ENCODE results near the gene BRD7.
A peak's percentile ranks its signal among the peaks of the same experiment; 100 is the strongest.

The BRD7 gene

GRCh38 chr16:50398336-50398735, 29.5 kb upstream of the BRD7 start:
- Histone ChIP-seq H2AFZ (ENCODE audit: low read depth, low read length) (no peak overlapping the region), H3K4me3 (ENCODE audit: low read length) (no peak overlapping the region), H4K20me1 (ENCODE audit: insufficient read depth, low read length) (no peaks in the 10 kb centered on the region), H3K36me3 (replicated peaks; ENCODE audit: low read depth, low read length) (no peaks in the 10 kb centered on the region), H3K27ac (ENCODE audit: low read length) (no peak overlapping the region), H3K4me2 (ENCODE audit: low read length) (no peak overlapping the region), H3K79me2 (ENCODE audit: low read length) (no peaks in the 10 kb centered on the region), H3K27me3 (ENCODE audit: low read depth, low read length) (no peaks in the 10 kb centered on the region), H3K9me3 (ENCODE audit: insufficient read depth, low read length) (no peaks in the 10 kb centered on the region), H3K4me1 (ENCODE audit: low read length) (peaks cover 10% of the 10 kb centered on the region), H3K9ac (ENCODE audit: low read length) (no peak overlapping the region)
- no peak for TF ChIP-seq EZH2phosphoT487 (IDR thresholded peaks at IDR 0.05; ENCODE audit: low read depth)
- TF ChIP-seq, protein P1, sequence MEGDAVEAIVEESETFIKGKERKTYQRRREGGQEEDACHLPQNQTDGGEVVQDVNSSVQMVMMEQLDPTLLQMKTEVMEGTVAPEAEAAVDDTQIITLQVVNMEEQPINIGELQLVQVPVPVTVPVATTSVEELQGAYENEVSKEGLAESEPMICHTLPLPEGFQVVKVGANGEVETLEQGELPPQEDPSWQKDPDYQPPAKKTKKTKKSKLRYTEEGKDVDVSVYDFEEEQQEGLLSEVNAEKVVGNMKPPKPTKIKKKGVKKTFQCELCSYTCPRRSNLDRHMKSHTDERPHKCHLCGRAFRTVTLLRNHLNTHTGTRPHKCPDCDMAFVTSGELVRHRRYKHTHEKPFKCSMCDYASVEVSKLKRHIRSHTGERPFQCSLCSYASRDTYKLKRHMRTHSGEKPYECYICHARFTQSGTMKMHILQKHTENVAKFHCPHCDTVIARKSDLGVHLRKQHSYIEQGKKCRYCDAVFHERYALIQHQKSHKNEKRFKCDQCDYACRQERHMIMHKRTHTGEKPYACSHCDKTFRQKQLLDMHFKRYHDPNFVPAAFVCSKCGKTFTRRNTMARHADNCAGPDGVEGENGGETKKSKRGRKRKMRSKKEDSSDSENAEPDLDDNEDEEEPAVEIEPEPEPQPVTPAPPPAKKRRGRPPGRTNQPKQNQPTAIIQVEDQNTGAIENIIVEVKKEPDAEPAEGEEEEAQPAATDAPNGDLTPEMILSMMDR (IDR thresholded peaks at IDR 0.05; ENCODE audit: low read depth, low read length), result no peak

- Histone ChIP-seq H3K27ac (ENCODE audit: low read length) (no peak overlapping the region), H3K4me3 (ENCODE audit: low read length) (no peak overlapping the region), H4K20me1 (ENCODE audit: insufficient read depth, low read length) (no peaks in the 10 kb centered on the region), H3K36me3 (replicated peaks; ENCODE audit: low read depth, low read length) (no peaks in the 10 kb centered on the region), H3K4me1 (ENCODE audit: low read length) (peaks cover 10% of the 10 kb centered on the region), H2AFZ (ENCODE audit: low read depth, low read length) (no peak overlapping the region), H3K27me3 (ENCODE audit: low read depth, low read length) (no peaks in the 10 kb centered on the region), H3K79me2 (ENCODE audit: low read length) (no peaks in the 10 kb centered on the region), H3K9me3 (ENCODE audit: insufficient read depth, low read length) (no peaks in the 10 kb centered on the region), H3K9ac (ENCODE audit: low read length) (no peak overlapping the region), H3K4me2 (ENCODE audit: low read length) (no peak overlapping the region)
- no peak for TF ChIP-seq EZH2phosphoT487 (IDR thresholded peaks at IDR 0.05; ENCODE audit: low read depth)
- TF ChIP-seq, protein P1 (IDR thresholded peaks at IDR 0.05; ENCODE audit: low read depth, low read length), result no peak
Observed at GRCh38 chr16:50396761-50397535, 28.2 kb upstream of the BRD7 start.

DNA sequence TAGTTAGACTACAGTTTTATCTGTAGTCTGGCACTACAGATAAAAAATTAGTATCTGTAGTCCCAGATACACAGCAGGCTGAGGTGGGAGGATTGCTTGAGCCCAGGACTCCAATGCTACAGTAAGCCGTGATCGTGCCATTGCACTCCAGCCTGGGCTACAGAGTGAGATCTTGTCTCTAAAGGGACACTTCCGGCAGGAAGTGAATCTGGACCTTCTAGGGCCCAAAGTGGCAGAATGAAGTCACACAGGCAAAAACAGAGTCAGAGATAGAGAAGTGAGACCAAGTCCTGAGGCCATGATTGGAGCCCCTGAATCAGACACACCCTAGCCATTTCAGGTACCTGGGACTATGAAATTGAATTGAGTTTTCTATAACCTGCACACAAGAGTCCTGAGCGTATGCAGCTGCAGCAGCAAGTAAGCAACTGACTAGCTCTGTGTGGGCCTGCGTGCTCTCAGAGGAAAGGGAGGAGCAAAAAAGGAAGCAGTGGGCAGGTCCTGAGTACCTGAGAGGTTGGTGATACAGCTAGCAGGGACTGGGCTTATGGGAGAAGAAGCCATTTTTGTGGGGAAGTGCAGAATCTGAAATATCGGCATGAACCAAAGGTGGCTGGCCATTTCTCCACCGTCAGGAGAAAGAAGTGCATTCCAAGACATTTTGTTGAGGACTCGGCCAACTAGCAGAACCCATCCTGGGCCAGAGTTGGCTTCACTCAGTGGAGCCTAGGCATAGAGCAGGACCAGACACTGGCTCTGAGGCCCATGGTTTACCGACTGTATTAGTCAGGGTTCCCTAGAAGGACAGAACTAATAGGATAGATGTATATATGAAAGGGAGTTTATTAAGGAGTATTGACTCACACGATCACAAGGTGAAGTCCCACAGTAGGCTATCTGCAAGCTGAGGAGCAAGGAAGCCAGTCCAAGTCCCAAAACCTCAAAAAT, 27.2 kb upstream of the BRD7 start:
- Histone ChIP-seq H3K79me2 (ENCODE audit: low read length) (no peaks in the 10 kb centered on the region), H3K4me1 (ENCODE audit: low read length) (peaks cover 10% of the 10 kb centered on the region), H4K20me1 (ENCODE audit: insufficient read depth, low read length) (no peaks in the 10 kb centered on the region), H3K27me3 (ENCODE audit: low read depth, low read length) (no peaks in the 10 kb centered on the region), H3K4me3 (ENCODE audit: low read length) (no peak overlapping the region), H3K36me3 (replicated peaks; ENCODE audit: low read depth, low read length) (no peaks in the 10 kb centered on the region), H2AFZ (ENCODE audit: low read depth, low read length) (peak overlapping the region; percentile 87), H3K9me3 (ENCODE audit: insufficient read depth, low read length) (no peaks in the 10 kb centered on the region), H3K27ac (ENCODE audit: low read length) (peak overlapping the region; percentile 15; the same call in 1 of the 2 replicates), H3K4me2 (ENCODE audit: low read length) (peak overlapping the region; percentile 33), H3K9ac (ENCODE audit: low read length) (no peak overlapping the region)
- TF ChIP-seq, protein P1 (IDR thresholded peaks at IDR 0.05; ENCODE audit: low read depth, low read length), result no peak
- no peak for TF ChIP-seq EZH2phosphoT487 (IDR thresholded peaks at IDR 0.05; ENCODE audit: low read depth)
